Hepatocyte (in vitro differentiated cells): Measurements from ENCODE around the gene ZBTB7C.

Source experiments
- CTCF ChIP-seq: fragments of 200-600 bp; sonication (generic); IDR thresholded peaks from 2 replicates; pipeline ENCODE4 v1.5.1; 2016; ENCODE audit warnings: antibody characterized with exemption, mild to moderate bottlenecking; ENCODE audit not compliant: poor library complexity
- EZH2 ChIP-seq: fragments of 200-600 bp; sonication (generic); IDR thresholded peaks from 2 replicates; pipeline ENCODE4 v1.6.1; 2016; ENCODE audit warnings: antibody characterized with exemption, mild to moderate bottlenecking, borderline replicate concordance
- EZH2phosphoT487 ChIP-seq: fragments of 200-600 bp; sonication (generic); IDR thresholded peaks from one replicate; pipeline ENCODE4 v1.6.1; 2018; ENCODE audit warnings: antibody characterized with exemption, mild to moderate bottlenecking, low read depth, moderate library complexity; ENCODE audit not compliant: unreplicated experiment, severe bottlenecking

- TF ChIP-seq CTCF (no peak), EZH2phosphoT487 (no peak), EZH2 (no peak)
Measured at GRCh38 chr18:48091869-48092497, 317.2 kb downstream of the ZBTB7C start.
